GM23248 (cell line): ENCODE measurements around the gene STRA6.

Source experiments
- EZH2 ChIP-seq: fragments of 200-600 bp; sonication (generic); IDR thresholded peaks from 2 replicates; pipeline ENCODE4 v1.6.1; 2018; ENCODE audit warnings: antibody characterized with exemption, mild to moderate bottlenecking; ENCODE audit not compliant: insufficient read depth, poor library complexity, severe bottlenecking
- EZH2phosphoT487 ChIP-seq: fragments of 200-600 bp; sonication (generic); IDR thresholded peaks from 2 replicates; pipeline ENCODE4 v1.6.1; 2018; ENCODE audit warnings: antibody characterized with exemption, moderate library complexity, mild to moderate bottlenecking, low read depth; ENCODE audit not compliant: insufficient read depth

GRCh38 chr15:74201710-74202420, 722 bp downstream of the STRA6 start:
- no peak for TF ChIP-seq EZH2
- no peak for TF ChIP-seq EZH2phosphoT487
